Measurements from ENCODE around the gene U2AF2.

Gene U2AF2

GRCh38 chr19:55691561-55692481 is 37.0 kb downstream of the U2AF2 start:
- DNase-seq = no peak

DNA sequence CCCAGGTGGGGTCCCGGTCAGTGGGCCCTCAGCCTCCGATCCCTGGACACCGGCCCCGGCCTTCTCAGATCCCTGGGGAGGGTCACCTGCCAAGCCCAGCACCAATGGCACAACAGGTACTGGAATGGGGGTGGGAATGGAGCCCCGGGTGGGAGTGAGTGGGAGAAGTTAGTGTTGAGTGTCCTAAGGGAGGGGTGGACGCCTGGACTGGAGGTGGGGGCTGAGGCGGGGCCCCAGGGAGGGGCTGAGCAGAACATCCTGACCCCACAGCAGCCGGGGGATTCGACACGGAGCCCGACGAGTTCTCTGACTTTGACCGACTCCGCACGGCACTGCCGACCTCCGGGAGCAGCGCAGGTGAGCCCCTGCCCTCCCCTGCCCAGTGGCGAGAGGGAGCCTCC is 37.8 kb downstream of the U2AF2 start:
- DNase-seq = no peak

DNA sequence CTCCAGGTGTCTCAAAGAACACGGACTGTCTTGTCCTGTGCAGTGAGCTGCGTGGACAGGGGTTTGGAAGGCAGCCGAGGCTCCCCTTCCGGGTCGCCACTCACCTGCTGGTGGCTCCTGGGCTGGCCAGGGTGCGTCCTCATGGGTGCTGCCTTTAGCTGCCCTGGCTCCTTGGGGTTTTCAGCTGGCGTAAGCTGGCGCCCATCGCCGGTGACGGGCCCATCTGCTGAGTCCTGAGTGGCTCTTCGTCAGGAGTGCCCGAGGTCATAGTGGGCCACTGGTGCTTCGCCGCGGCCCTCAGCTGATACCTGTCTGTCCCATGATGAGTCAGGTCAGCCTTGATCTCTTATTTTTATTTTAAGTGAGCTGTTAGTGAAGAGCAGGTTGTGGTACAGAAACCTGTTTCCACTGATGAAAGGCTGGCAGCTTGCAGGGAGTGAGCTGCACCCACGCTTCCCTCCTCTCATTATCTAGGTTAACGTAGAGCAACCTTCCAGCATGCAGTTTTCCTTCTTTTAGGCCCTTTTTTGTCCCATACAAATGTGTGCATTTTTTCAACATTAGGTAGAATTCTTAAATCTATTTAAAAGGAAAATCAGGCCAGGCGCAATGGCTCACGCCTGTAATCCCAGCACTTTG is 38.6 kb downstream of the U2AF2 start:
- no peak for DNase-seq

DNA sequence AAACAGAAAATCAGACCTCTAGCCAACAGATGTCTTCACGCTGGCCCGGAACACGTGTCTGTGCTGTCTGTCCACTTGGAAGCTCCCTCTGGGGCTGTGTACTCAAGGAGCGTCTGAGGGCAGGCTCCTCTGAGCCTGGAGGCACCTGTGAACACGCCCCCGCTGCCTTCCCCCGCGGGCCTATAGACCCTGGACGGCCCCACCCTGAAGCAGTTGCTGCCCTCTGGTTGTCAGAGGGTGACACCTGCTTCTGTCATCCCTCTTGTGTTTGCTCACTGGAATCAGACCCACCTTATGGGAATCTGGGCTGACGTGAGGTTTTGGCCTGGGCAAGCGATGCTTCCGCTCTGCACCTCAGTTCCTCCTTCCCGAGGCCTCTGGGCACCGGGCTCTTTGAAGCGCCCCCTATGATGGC is 39.4 kb downstream of the U2AF2 start:
- no peak for DNase-seq

GRCh38 chr19:55694656-55695491 is 40.0 kb downstream of the U2AF2 start:
- DNase-seq = no peak

- no peak for DNase-seq
These were observed 40.9 kb downstream of the U2AF2 start for GRCh38 chr19:55695511-55696290.

GRCh38 chr19:55696301-55697068 is 41.6 kb downstream of the U2AF2 start:
- DNase-seq = no peak

DNA sequence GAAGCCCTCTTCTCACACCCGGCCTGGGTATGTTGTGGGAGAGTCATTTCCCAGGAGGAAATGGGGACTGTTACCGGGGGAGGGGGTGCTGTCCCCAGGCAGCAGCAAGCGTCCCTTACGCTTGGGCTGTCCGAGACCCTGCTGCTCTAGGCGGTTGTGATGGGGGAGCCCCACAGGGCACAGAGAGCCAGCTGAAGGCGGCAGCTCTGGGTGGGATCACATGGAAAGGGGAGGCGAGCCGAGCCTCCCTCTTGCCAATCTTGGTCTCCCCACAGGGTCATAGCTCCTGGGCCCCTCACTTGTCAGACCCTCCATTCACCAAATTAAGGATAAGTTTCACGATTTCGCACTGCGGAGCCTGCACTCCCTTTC is 42.2 kb downstream of the U2AF2 start:
- no peak for DNase-seq

DNA sequence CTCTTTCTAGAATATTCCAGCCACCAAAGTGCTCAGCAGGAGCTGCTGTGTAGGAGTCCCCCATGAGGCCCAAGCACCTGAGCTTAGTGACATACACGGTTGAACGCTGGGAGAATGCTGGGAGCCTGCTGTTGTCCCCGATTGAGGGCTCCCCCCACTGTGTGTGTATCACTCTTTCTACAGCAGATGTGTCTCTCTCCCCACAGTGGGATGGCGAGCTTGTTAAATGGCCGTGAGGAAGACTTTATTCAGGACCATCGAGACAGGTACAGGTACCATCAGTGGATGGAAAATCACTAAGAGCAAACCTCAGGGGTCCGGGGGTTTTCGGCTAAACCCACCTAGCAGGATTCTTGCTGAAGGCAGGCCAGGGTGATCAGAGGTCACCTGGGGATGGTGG is 42.9 kb downstream of the U2AF2 start:
- no peak for DNase-seq

- no peak for DNase-seq
These were observed 43.4 kb downstream of the U2AF2 start for GRCh38 chr19:55698256-55698655.

DNA sequence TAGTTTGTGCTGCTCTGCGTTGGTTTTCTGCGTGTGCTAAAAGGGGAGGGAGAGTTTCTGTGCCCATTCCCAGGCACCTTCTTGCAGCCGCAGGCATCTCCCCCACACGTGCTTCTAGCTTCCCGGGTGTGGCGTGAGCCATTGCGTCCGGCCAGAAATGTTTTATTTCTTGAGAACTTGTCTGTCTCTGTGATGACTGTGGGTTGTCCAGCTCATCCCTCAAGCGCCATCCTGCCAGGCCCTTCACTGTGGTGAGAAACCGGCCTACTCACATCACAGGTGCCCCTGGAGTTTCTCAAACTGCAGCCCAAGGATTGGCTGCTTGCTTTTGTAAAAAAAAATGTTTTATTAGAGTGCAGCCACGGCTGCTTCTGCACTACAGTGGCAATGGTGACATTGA is 44.4 kb downstream of the U2AF2 start:
- no peak for DNase-seq

DNA sequence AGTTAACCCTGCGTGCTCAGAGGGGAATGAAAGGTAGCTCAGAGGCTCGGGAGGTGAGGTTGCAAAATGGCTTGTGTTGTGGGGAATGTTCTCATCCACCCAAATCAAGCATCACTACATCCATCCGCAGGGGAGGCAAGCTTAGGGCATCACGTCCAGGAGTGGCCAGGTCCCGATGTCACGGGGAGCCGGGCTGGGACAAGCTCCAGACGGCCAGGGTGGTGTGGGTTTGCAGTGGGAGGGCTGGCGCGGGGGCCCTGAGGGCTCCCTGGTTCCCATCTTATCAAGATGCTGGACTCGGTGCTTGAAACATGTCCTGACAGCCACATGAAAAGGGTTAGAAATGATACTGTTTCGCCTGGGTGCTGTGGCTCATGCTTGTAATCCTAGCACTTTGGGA is 46.0 kb downstream of the U2AF2 start:
- no peak for DNase-seq

GRCh38 chr19:55702131-55702627 is 47.3 kb downstream of the U2AF2 start:
- DNase-seq = no peak

- peak; percentile 31 to 57 (median 41) for DNase-seq
These were observed 49.0 kb downstream of the U2AF2 start for GRCh38 chr19:55703790-55704215.

GRCh38 chr19:55704494-55705245 is 49.8 kb downstream of the U2AF2 start:
- no peak for DNase-seq

DNA sequence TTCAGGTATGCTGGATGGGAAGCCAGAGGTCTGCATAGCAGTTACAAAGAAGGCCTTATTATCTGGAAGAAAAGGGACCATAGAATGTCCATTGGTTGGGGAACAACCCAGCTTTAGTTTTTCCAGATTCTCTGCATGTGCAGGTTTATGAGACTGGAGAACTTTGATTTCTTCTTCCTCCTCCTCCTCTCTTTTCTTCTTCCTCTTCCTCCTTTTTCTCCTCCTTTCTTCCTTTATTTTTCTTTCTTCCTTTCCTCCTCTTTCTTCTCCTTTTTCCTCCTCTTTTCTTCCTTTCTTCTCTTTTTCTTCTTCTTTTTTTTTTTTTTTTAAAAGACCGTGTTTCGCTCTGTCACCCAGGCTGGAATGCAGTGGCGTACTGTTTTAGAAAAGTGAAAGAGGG is 51.1 kb downstream of the U2AF2 start:
- no peak for DNase-seq

DNA sequence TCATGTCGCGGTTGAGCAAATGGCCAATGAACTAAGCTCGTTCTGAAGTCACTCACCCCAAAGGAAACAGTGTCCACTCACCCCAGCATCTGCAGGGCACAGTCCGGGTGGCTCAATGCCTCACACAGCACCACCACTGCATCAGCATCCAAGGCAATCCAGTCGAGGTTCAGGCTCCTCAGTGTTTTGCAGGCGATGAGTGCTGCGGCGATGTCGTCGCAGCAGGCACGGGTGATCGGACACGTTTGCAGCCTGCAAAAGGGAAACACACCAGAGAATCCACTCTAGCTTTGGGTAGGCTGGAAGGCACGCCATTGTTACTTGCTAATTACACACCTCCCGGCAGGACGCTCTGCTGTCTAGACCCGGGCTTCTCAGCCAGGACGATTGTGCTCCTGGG is 56.9 kb downstream of the U2AF2 start:
- DNase-seq = no peak

DNA sequence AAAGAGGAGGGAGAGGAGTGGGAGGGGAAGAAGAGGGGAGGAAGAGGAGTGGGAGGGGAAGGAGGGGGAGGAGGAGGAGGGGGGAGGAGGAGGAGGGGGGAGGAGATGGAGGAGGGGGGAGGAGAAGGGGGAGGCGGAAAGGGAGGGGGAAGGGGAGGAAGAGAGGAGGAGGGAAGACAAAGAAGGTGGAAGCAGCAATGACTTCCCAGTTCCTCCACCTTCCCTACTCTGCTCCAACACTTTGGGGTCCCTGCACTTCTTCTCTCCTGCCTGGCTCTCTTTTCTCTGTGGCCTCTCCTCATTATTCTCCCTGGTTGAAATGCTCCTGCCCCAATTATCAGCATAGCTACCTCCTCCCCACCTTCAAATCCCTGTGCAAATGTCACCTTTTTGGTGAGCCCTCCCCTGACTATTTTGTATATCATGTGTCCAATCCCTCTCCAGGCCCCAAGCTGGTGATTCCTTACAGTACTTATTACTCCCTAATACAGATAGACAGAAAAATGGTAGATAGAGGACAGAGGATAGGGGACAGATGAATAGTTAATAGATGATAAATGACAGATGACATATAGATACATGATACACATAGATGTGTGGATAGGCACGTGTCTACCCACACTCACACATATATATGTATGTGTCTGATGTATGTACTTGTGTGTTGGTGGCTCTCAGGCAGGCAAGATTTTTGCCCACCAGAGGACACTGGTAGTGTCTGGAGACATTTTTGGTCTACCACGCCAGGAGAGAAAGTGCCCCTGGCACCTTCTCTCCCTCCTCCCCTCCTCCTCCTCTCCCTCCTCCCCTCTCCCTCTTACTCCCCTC is 58.2 kb downstream of the U2AF2 start:
- no peak for DNase-seq

- DNase-seq = no peak
These were observed 61.7 kb downstream of the U2AF2 start for GRCh38 chr19:55716531-55716930.

DNA sequence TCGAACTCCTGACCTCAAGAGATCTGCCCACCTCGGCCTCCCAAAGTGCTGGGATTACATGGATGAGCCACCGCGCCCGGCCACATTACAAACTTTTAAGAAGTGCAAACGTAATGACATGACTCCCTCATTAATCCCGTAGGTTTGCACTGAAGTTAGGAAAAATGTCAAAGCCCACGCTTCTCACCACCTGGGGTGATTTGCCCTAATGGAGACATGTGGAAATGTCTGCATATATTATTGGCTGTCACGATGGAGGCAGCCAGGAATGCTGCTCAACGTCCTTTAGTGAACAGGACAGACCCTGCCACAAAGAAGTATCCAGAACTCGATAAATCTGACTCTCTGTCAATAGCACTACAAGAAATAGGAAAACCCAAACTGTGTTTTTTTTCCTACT is 62.4 kb downstream of the U2AF2 start:
- no peak for DNase-seq

Data from suppressor macrophage treated with lipopolysaccharide for 1 hour (primary cell).